Germinal center (tissue), 1 donor: ENCODE data around the gene PROC.
"Not testable (repeated sequence)": the region's sequence is repeated elsewhere in the genome, so short reads cannot be mapped to it uniquely, and the experiment has no call there.

Experiments used
- DNase-seq: peaks from one replicate; pipeline ENCODE4 v3.0.0; 2012; ENCODE audit warnings: mixed read lengths, low spot score

Gene PROC

GRCh38 chr2:127397568-127398238 lies 20.5 kb upstream of the PROC start:
- DNase-seq, result no peak

- DNase-seq, result no peak
These were observed 20.0 kb upstream of the PROC start for GRCh38 chr2:127398239-127398590.

GRCh38 chr2:127400533-127400896 lies 17.7 kb upstream of the PROC start:
- DNase-seq, result no peak

GRCh38 chr2:127400897-127401756 lies 17.1 kb upstream of the PROC start:
- DNase-seq, result no peak

- DNase-seq, result no peak
These were observed 16.2 kb upstream of the PROC start for GRCh38 chr2:127401757-127402695.

- no peak for DNase-seq
These were observed 14.8 kb upstream of the PROC start for GRCh38 chr2:127403460-127403859.

- DNase-seq, result no peak
These were observed 13.6 kb upstream of the PROC start for GRCh38 chr2:127404466-127405254.

GRCh38 chr2:127405255-127405610 lies 13.0 kb upstream of the PROC start:
- no peak for DNase-seq

- no peak for DNase-seq
These were observed 11.8 kb upstream of the PROC start for GRCh38 chr2:127406454-127406853.

- DNase-seq, result no peak
These were observed 11.1 kb upstream of the PROC start for GRCh38 chr2:127407091-127407490.

- DNase-seq, result no peak
These were observed 10.6 kb upstream of the PROC start for GRCh38 chr2:127407661-127408003.

- DNase-seq, result peak; percentile 82
These were observed 10.0 kb upstream of the PROC start for GRCh38 chr2:127408004-127408806.

- DNase-seq, result no peak
These were observed 9.5 kb upstream of the PROC start for GRCh38 chr2:127408807-127409099.

GRCh38 chr2:127409716-127410115 lies 8.5 kb upstream of the PROC start:
- not testable (repeated sequence) for DNase-seq

GRCh38 chr2:127410871-127411652 lies 7.2 kb upstream of the PROC start:
- DNase-seq, result no peak

- DNase-seq, result no peak
These were observed 6.4 kb upstream of the PROC start for GRCh38 chr2:127411653-127412369.

- DNase-seq, result no peak
These were observed 5.0 kb upstream of the PROC start for GRCh38 chr2:127413200-127413599.

GRCh38 chr2:127413782-127414637 lies 4.2 kb upstream of the PROC start:
- DNase-seq, result no peak
